K562 (cell line): ENCODE measurements around the gene TANC1. TPM values are rescaled to one million over a fixed set of nuclear protein-coding genes. Genes with fewer than 3 reads are reported as not detected.

Experiments
- ATAC-seq: fragments of 200-7000 bp; cut with Tn5 transposase; 3 replicates; pipeline ENCODE4 v1.9.1; 2020; ENCODE audit warnings: moderate library complexity
- BruUV-seq: library from RNA; stranded (reverse); fragments of 400-500 nt; replicated peaks from 2 replicates; lab custom pipeline; 2021; lab: Mats Ljungman, UMichigan
- CTCF ChIA-PET: fragments of 300-600 bp; formaldehyde crosslinking; extraction: SDS; loops from one replicate; lab custom pipeline; 2021; ENCODE audit warnings: low intra/inter-chr PET ratio; lab: Yijun Ruan, JAX
- POLR2A ChIA-PET: fragments of 300-600, 350-650 bp; sonication (Branson Sonifier 250); formaldehyde crosslinking; extraction: SDS; loops from one replicate; lab custom pipeline; 2021; ENCODE audit warnings: antibody characterized with exemption, inconsistent platforms; lab: Yijun Ruan, JAX
- DNase-seq, 4 experiments: peaks; one replicate each; pipeline versions ENCODE4 v3.0.0 to v3.0.0-alpha.2; 2011 to 2018; ENCODE audit warnings: low spot score in 3 of 4, mixed read lengths in 3 of 4; ENCODE audit errors: extremely low read depth in 1 of 4
- FAIRE-seq: peaks from 2 replicates; lab custom pipeline; 2011; peaks lifted over from hg19 to GRCh38; lab: Jason Lieb, UNC
- H2AFZ ChIP-seq: 2 replicates; pipeline ENCODE4 v1.6.0; 2011; ENCODE audit warnings: low read depth, low read length, control low read depth, inconsistent platforms
- H3K27ac ChIP-seq: fragments of 200-600 bp; 3 replicates; pipeline ENCODE4 v1.8.0; 2011; ENCODE audit warnings: low read depth, mild to moderate bottlenecking, control low read depth, inconsistent platforms, low read length, moderate library complexity, mixed read lengths; ENCODE audit errors: extremely low read depth
- H3K27me3 ChIP-seq, 2 experiments: fragments of 300-600 bp in 1 of 2; 2 replicates in 1 of 2; 3 replicates in 1 of 2; pipeline versions ENCODE4 v1.6.0 to v1.8.0; 2011; ENCODE audit warnings: inconsistent platforms in 2 of 2, low read length in 2 of 2, mild to moderate bottlenecking in 1 of 2, mixed read lengths in 1 of 2, moderate library complexity in 1 of 2; ENCODE audit not compliant: control insufficient read depth in 2 of 2, insufficient read depth in 2 of 2
- H3K36me3 ChIP-seq: fragments of 300-600 bp; 3 replicates; pipeline ENCODE4 v1.8.0; 2011; ENCODE audit warnings: mild to moderate bottlenecking, low read length, inconsistent platforms; ENCODE audit not compliant: control insufficient read depth, insufficient read depth
- H3K4me1 ChIP-seq, 2 experiments: fragments of 200-600 bp in 1 of 2; replicated peaks in 1 of 2; 2 replicates in 1 of 2; 3 replicates in 1 of 2; pipeline versions ENCODE4 v1.5.1 to v1.8.0; 2011; ENCODE audit warnings: inconsistent platforms in 2 of 2, low read length in 2 of 2, mild to moderate bottlenecking in 1 of 2, mixed read lengths in 1 of 2, moderate library complexity in 1 of 2; ENCODE audit not compliant: control insufficient read depth in 2 of 2, insufficient read depth in 2 of 2
- H3K4me2 ChIP-seq: 2 replicates; pipeline ENCODE4 v1.6.1; 2011; ENCODE audit warnings: low read length, control low read depth, inconsistent platforms, mixed read lengths; ENCODE audit not compliant: insufficient read depth
- H3K4me3 ChIP-seq: fragments of 200-600 bp; sonication (generic), shearing (Covaris generic); 2 replicates; pipeline ENCODE4 v1.5.1; 2016; ENCODE audit warnings: control low read depth, inconsistent platforms
- H3K79me2 ChIP-seq: fragments of 200-600 bp; 3 replicates; pipeline ENCODE4 v1.8.0; 2011; ENCODE audit warnings: low read length, inconsistent platforms; ENCODE audit not compliant: control insufficient read depth, insufficient read depth
- H3K9ac ChIP-seq, 2 experiments: 2 replicates each; pipeline versions ENCODE4 v1.6.0 to v1.6.1; 2011; ENCODE audit warnings: low read depth in 2 of 2, low read length in 2 of 2, control low read depth in 1 of 2, inconsistent platforms in 1 of 2, mild to moderate bottlenecking in 1 of 2, mixed read lengths in 1 of 2; ENCODE audit not compliant: insufficient read depth in 1 of 2
- H3K9me1 ChIP-seq: one replicate; pipeline ENCODE4 v1.6.0; 2011; ENCODE audit warnings: inconsistent platforms, mild to moderate bottlenecking, low read length, moderate library complexity; ENCODE audit not compliant: control insufficient read depth, insufficient read depth
- H3K9me3 ChIP-seq: replicated peaks from 2 replicates; pipeline ENCODE4 v1.5.1; 2011; ENCODE audit warnings: low read depth, low read length, inconsistent platforms; ENCODE audit not compliant: control insufficient read depth, insufficient read depth
- H4K20me1 ChIP-seq: replicated peaks from 2 replicates; pipeline ENCODE4 v1.6.1; 2011; ENCODE audit warnings: low read length, inconsistent platforms, mixed read lengths; ENCODE audit not compliant: control insufficient read depth, insufficient read depth
- CBX8 ChIP-seq: fragments of 200-600 bp; sonication (generic); IDR thresholded peaks from 2 replicates; pipeline ENCODE4 v1.6.1; 2012; ENCODE audit warnings: borderline replicate concordance, mixed run types, low read depth, mild to moderate bottlenecking, moderate library complexity, mixed read lengths, low read length, control low read depth, inconsistent platforms; ENCODE audit not compliant: poor library complexity, severe bottlenecking; ENCODE audit errors: extremely low read depth
- CCAR2 ChIP-seq: fragments of 200-400 bp; formaldehyde crosslinking; IDR thresholded peaks from 2 replicates; pipeline ENCODE4 v1.6.1; 2017; ENCODE audit warnings: mild to moderate bottlenecking, low read depth, low read length
- FOXJ2 ChIP-seq: fragments of 200-800 bp; sonication (Bioruptor generic); IDR thresholded peaks from 2 replicates; pipeline ENCODE4 v1.6.1; 2016; ENCODE audit warnings: missing genetic modification characterization, missing compliant biosample characterization
- GABPB1 ChIP-seq: sonication (generic); formaldehyde crosslinking; IDR thresholded peaks from 2 replicates; pipeline ENCODE4 v1.8.0; 2022; ENCODE audit warnings: mild to moderate bottlenecking, missing genetic modification reagents
- GABPB2 ChIP-seq: fragments of 250-450 bp; sonication (Bioruptor Pico); conservative IDR thresholded peaks from 2 replicates; pipeline ENCODE4 v1.5.1; 2021; ENCODE audit warnings: mild to moderate bottlenecking
- HNRNPK ChIP-seq: fragments of 200-400 bp; formaldehyde crosslinking; IDR thresholded peaks from one replicate; pipeline ENCODE4 v1.6.1; 2018; ENCODE audit warnings: mild to moderate bottlenecking, low read depth, low read length; ENCODE audit not compliant: poor library complexity, severe bottlenecking
- KAT2B ChIP-seq: IDR thresholded peaks from one replicate; pipeline ENCODE4 v1.6.1; 2012; ENCODE audit warnings: low read depth, mild to moderate bottlenecking, control low read depth, inconsistent platforms, low read length, moderate library complexity
- UBTF ChIP-seq, 2 experiments: IDR thresholded peaks; 2 replicates each; pipeline ENCODE4 v1.6.1; 2012; ENCODE audit warnings: improper control_type of control experiment in 2 of 2, low read depth in 2 of 2, low read length in 2 of 2, borderline replicate concordance in 1 of 2
- ZEB2 ChIP-seq: fragments of 450-650 bp; IDR thresholded peaks from 2 replicates; pipeline ENCODE4 v1.6.1; 2016
- ZNF174 ChIP-seq: fragments of 250-450 bp; sonication (Bioruptor Pico); IDR thresholded peaks from 2 replicates; pipeline ENCODE4 v1.4.0; 2020; ENCODE audit warnings: mild to moderate bottlenecking
- WGBS: fragments of 100-300 bp; shearing (Covaris generic); methylation state at CpG from one replicate; pipeline ENCODE4 v1.1.6; 2016; ENCODE audit warnings: low coverage, mixed read lengths; ENCODE audit not compliant: insufficient coverage; ENCODE audit errors: missing lambda C conversion rate; 5-methylcytosine and 5-hydroxymethylcytosine counted together
- in situ Hi-C: fragments of 300-500 bp; cut with MboI; formaldehyde crosslinking; loops from 4 replicates; pipeline ENCODE4 v1.15.0; 2018; ENCODE audit warnings: inconsistent platforms, mixed read lengths
- intact Hi-C: fragments of 100-400 bp; cut with micrococcal nuclease; formaldehyde crosslinking; loops from 2 replicates; pipeline ENCODE4 v1.14.2; 2022
- polyA plus RNA-seq, 8 experiments: library from polyadenylated mRNA; depleted of rRNA in 4 of 8; stranded (reverse) in 5 of 8; unstranded in 3 of 8; fragments of >200 nt; fragmentation: Nextera tagmentation in 2 of 8; fragmentation: Illumina TruSeq in 1 of 8; extraction: Ambion mirVana in 2 of 8; extraction: Trizol in 1 of 8; gene quantifications; 2 replicates each; pipeline versions ENCODE4 v1.2.1 to v1.2.3, GENCODE V29; 2011 to 2014; ENCODE audit warnings: inconsistent platforms in 1 of 8, missing spikeins in 1 of 8
- total RNA-seq, 7 experiments: library from RNA; depleted of rRNA in 6 of 7; stranded (reverse); fragments of >200 nt in 6 of 7; fragmentation: Illumina TruSeq in 2 of 7; extraction: Trizol in 2 of 7; gene quantifications; 2 replicates each; pipeline versions ENCODE4 v1.2.1 to v1.2.3, GENCODE V29; 2011 to 2021; ENCODE audit warnings: low replicate concordance in 1 of 7

Gene TANC1
- total and polyA plus RNA-seq, 9 of the 15 experiments (the other 6 are each of a cell fraction or from before 2014, with no cell fraction given), result under 0.01 to 0.20 (median 0.07) TPM; not detected in 1

GRCh38 chr2:159155320-159155719 lies 186.9 kb downstream of the TANC1 start:
- no peaks in the 10 kb centered on the region for H4K20me1 ChIP-seq
- DNase-seq (no peak), FAIRE-seq (no peak), ATAC-seq (no peak)
- CTCF ChIA-PET, result no interaction called here
- POLR2A ChIA-PET, result interaction anchor here (0.8 to 7.5 kb wide), 2 partner anchors 9 kb away, joined by 3 to 48 read pairs; no protein-coding TSS in a partner anchor
- H3K27me3 ChIP-seq, result peaks cover 0 to 36% of the 10 kb centered on the region in 2 experiments; a peak in 4 of 5 replicates
- H3K9me3 ChIP-seq, result no peaks in the 10 kb centered on the region
- no TSS peak for BruUV-seq
- peaks cover 4 to 8% of the 10 kb centered on the region in 2 experiments; a peak in 2 of 5 replicates for H3K4me1 ChIP-seq
- intact Hi-C loops, result no loop called here
- in situ Hi-C loops, result no loop called here
- no peaks in the 10 kb centered on the region for H3K9me1 ChIP-seq
- H3K27ac ChIP-seq, result no peak overlapping the region
- no peak overlapping the region for H3K4me3 ChIP-seq
- H3K79me2 ChIP-seq, result no peaks in the 10 kb centered on the region
- 12% methylated on average over 6 of the region's 6 CpGs for WGBS
- H3K9ac ChIP-seq, result no peak overlapping the region
- TF ChIP-seq HNRNPK (no peak), ZEB2 (0 out of 2 replicates have a peak, but pooled peaks have one; percentile 22)
- TF ChIP-seq, all 486 proteins: peak for 1
- Histone ChIP-seq H2AFZ (no peak overlapping the region), H3K36me3 (no peaks in the 10 kb centered on the region), H3K4me2 (no peak overlapping the region)

DNA sequence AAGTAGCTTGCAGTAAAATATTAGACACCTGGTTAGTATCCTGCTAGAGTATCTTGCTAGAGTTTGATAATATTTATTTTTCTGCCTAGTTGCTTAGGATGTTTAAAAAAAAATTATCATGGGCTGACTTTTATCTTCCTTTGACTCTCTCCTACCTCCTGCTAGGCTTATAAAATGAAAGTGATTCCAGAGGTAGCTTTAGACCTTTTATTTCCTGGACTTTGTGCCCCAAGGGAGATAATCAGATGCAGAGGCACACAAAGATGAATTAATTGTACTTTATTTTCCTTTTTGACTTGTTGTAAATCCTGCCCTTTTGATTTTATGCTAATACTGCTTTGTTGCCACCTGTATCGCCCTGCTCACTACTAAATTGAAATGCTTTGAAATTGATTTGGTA lies 187.4 kb downstream of the TANC1 start:
- no peaks in the 10 kb centered on the region for H3K9me1 ChIP-seq
- no peak overlapping the region for H3K4me3 ChIP-seq
- peaks cover 0 to 37% of the 10 kb centered on the region in 2 experiments; a peak in 4 of 5 replicates for H3K27me3 ChIP-seq
- no peak overlapping the region for H3K9ac ChIP-seq
- ChIA-PET POLR2A (interaction anchor here (7.5 kb wide), 1 partner anchor 8 kb away, joined by 48 read pairs; no protein-coding TSS in a partner anchor), CTCF (no interaction called here)
- no TSS peak for BruUV-seq
- no peak overlapping the region for H3K27ac ChIP-seq
- DNase-seq (no peak), ATAC-seq (no peak), FAIRE-seq (no peak)
- TF ChIP-seq UBTF (IDR thresholded peaks at IDR 0.05; ENCODE audit: borderline replicate concordance in 1 of 2, low read depth in 2 of 2, low read length in 2 of 2) (no peak), ZNF174 (CRISPR knock-in tag) (no peak), KAT2B (no peak), GABPB1 (no peak), CCAR2 (no peak), FOXJ2 (tag) (no peak), GABPB2 (CRISPR knock-in tag) (no peak), CBX8 (peak; percentile 29)
- H3K9me3 ChIP-seq, result no peaks in the 10 kb centered on the region
- no peak overlapping the region for H3K4me2 ChIP-seq
- in situ Hi-C loops, result no loop called here
- peaks cover 4 to 6% of the 10 kb centered on the region in 2 experiments; a peak in 2 of 5 replicates for H3K4me1 ChIP-seq
- no peak overlapping the region for H2AFZ ChIP-seq
- no peaks in the 10 kb centered on the region for H3K36me3 ChIP-seq
- intact Hi-C loops, result no loop called here
- no peaks in the 10 kb centered on the region for H4K20me1 ChIP-seq
- H3K79me2 ChIP-seq, result no peaks in the 10 kb centered on the region
- WGBS, result 26% methylated on average over 1 of the region's 1 CpG
